ENCODE data around the gene CACNB2.

Gene CACNB2

DNA sequence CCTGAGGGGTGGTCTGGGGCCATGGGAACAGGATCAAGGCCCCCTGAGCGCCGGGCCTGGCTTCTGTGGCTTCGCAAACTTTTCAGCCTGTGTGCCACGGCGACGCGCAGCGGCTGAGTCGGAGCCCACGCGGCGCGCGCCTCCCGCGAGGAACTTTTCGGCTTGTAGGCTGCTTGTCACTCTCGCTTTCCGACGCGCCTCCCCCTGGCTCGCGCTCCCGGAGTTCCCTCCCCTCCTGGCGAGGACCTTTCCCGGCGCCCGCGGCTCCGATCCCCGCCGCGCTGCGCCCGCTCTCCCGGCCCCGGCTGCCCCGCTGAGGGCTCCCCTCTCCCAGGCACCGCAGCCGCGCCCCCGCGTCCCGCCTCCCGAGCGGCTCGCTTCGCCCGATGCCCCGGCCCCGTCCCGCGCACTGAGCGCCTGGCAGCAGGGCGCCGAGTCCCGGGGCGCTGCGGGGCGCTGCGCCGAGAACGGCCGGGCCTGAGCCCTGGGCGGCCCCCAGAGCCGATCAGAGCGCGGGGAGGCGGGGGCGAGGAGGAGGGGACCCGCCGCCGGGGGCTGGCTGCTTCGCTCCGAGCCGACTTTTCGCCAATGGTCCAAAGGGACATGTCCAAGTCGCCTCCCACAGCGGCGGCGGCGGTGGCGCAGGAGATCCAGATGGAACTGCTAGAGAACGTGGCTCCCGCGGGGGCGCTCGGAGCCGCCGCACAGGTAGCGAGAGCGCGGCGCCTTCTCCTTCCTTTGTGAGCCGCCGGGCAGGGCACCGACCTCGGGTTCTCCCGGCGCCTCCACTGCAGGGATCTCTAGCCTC is at the start of gene CACNB2:
Gene CACNB2, plus strand, starts transcription at position 276 of the 808 bp plus-strand sequence.
- DNase-seq (ENCODE audit: low spot score) = no peak

DNA sequence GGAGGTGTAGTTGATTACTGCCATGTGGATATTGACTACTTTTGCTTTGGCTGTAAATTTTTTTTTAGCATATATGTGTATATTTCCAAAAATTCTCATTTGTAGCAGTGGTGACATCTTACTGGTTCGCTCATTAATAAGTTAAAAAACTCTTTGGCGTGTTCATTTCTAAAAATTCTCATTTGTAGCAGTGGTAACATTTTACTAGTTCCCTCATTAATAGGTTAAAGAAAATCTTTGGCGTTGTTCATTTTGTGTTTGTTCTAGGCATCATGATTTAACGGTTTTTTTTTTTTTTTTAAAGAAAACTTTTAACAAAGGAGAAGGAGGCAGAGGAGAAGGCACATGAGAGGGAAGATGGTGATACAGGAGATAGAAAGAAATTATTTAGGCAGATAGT is 45.9 kb upstream of the CACNB2 start:
- no peak for DNase-seq (ENCODE audit: low spot score)

DNA sequence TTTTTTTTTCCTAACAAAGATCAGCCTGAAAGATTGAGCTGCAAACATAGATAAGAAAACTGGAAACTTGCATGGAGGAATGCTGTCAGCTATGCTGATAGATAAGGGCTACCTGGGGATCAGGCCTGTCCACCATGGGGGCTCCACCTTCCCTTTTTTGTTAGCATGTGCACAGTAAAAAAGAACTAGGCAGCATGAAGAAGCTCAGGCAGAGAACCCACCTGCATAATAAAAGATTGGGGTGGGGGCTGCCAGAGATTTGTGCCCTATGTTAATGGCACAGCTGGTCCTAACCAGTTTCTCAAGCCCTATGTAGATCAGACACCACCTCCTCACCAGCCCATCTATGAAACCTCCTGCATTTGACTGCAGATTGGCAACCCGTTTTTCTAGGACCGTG is 45.4 kb upstream of the CACNB2 start:
- no peak for DNase-seq (ENCODE audit: low spot score)

DNA sequence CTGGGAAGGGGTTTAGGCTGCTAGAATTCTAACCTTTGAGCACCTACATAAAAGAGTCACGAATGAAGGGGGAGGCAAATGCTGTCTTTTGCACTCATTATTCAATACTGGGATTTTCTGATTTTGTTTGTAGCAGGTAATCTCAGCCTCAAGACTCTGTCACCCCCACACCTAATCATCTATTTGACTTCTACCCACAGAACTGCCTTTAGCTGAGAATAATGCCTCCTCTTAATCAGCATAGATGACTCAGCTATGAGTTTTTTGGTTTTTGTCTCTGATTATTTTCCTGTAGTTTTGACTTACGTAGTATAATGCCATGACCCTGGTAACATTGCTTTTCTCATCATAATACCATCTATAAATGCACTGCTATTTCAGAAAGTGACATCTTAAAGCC is 42.7 kb upstream of the CACNB2 start:
- DNase-seq (ENCODE audit: low spot score) = no peak

DNA sequence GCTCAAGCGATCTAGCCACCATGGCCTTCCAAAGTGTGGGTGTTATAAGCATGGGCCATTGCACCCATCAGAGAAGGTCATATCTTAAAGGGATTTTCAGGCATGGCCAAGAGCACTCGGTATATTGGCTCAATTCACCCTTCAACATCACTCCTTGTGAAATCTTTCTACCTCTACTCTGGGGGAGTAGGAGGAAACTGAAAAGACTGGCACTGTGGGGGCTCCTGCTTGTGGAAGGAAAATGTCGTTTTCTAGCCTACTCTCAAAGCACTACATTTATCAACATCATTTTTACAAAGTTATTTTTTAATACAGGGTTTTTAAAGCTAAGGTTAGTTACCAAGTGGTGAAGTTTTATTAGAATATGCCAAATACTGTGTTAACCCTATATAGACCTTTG is 42.0 kb upstream of the CACNB2 start:
- DNase-seq (ENCODE audit: low spot score) = no peak

DNA sequence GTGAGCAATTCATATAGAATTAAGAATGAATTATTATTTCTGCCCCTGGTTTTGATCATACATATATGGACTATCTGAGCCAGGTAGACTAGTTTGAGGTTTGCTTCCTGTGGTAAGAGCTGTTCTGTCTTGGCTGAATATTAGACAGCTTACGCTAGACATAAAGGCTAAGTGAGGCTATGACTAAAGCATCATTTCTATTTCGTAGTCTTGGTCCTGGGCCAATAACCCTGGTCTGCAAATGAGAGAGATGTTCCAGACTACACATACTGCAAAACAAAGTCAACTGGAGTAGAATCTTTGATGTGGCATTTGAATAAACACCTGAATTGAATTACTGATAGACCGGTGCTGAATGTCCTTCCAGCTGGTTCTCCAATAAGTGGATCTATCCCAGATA is 40.8 kb upstream of the CACNB2 start:
- DNase-seq (ENCODE audit: low spot score) = no peak

DNA sequence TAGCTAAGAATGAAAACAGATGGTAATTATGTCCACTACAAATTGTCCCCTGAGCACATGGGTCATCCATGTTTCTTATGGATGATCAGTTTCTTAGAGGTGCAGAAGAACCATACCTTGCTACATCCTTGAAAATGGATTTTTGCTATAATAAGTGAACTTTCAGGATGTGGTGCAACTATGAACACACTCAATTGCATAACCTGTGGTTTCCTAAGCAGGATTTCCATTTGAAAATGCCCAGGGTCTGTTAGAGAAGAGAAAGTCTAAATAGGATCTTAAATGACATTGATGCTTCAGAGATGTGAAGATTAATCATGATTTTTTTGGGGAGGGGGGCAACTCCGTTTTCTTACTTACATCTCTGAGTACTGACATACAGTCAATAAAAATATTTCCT is 39.6 kb upstream of the CACNB2 start:
- DNase-seq (ENCODE audit: low spot score) = no peak

DNA sequence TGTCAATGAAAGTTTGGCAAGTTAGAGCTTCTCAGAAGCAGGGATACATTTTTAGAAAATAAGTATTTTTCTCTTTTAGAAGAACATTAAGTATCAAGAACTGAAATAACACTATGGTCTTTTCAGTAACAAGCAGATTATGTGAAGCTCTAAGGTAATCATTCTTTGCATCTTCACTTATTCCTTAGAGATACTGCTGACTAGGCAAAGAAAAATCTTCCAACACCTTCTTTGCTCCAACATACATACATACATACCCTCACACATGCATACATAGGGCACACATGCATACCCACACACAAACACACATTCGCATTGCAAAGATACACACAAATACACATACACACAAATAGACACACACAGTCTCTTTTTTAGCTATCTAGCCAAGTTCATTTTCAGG is 37.8 kb upstream of the CACNB2 start:
- no peak for DNase-seq (ENCODE audit: low spot score)

DNA sequence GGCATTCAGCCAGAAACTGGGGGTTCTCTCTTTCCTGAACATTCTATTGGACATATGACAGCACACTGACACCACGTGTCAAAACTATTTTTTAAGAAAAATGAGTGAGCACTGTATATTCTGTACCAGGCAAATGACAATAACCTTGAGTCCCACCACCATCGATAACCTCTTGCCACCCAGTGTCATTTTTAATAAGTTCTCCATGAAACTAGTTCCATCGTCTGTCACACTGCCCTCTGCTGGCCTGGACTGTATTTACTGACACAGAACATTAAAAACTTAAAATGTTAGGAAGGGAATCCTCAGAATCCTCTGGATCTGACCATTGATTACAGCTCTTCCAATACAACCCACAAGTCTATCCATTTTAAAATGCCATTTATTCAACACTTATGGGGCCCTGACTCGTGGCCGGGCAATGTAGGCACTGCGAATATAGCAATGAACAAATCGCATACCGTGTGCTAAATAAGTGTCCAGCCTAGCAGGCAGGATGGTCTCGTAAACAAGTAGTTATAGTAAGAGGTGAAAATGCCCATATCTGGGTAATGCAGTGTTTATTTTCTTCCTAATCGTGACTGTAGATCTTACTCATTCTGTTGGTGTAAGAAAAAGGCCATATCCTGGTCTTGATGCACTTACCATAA is 35.9 kb upstream of the CACNB2 start:
- peak; percentile 32 for DNase-seq (ENCODE audit: low spot score)

DNA sequence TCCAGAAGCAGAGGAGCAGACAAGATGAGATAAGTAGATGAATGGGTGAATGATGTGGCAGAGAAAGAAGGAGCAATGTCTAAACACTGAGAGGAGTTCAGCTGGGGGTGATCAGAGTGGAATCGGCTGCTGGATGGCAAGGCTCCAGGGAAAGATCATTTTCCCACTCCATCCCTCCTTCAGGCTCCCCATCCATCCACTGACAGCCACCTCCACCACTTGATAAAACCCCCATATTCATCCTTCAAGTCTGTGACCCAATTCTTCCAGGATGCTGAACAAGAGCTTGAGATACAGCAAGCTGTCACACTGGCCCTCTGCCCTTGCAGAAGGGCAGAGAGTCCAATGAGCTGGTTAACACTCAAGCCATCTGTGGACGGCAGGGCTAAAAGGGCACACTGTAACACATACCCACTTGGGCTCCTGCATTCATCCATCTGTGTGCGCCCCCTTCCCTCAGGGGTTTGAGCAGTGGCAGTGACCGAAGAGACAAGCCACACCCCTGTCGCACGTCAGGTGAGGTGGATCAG is 30.8 kb upstream of the CACNB2 start:
- no peak for DNase-seq (ENCODE audit: low spot score)

DNA sequence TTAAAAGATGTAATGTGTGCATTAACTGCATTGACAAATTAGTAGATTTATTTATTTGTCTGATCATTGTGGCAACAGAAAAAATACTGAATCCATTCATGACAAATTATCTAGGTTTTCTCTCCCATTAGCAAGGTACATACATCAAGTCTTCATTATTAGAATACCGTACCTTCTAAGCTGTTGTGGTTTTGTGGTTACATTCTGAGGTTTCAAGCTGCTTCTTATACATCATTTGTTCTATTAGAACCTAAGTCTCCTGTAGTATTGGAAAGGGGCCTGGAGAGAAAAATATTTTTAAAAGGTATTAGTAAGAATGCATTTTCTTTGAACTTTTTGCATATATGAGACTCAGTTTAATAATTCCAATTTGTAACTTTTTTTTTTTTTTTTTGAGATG is 26.3 kb upstream of the CACNB2 start:
- no peak for DNase-seq (ENCODE audit: low spot score)

DNA sequence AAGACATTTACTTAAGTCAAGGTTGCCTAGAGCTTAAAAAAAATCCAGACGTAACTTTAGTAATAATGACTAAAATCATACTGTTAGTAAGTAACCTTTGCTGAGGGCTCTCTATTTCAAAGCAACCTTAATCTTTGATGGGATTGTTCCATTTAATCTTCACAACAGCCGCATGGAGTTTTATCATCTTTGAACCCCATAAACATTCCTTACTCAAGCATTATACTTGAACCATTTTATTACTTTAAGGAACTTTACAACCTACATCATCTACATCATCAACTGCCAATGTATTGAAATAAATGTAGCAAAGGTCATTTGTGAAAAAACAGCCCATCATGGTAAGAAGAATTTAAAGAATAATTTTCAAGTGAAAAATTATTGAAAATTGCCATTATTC is 22.9 kb upstream of the CACNB2 start:
- no peak for DNase-seq (ENCODE audit: low spot score)

DNA sequence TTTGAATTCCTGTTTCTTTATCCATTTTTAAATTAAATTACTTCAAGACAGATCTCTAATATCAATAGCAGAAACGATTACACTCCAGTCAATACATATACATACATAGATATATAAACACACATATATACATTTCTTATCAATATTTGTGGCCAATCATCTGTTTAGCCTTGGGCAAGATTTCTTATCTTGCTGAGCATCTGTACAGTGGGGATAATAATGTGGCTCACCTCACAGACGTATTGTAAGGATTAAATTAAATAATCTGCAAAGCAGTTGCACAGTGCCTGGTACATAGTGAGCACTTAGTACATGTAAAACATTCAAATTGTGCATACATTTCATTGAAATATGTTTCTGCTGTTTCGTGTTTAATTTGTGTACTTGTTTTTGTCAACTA is 17.5 kb upstream of the CACNB2 start:
- no peak for DNase-seq (ENCODE audit: low spot score)

DNA sequence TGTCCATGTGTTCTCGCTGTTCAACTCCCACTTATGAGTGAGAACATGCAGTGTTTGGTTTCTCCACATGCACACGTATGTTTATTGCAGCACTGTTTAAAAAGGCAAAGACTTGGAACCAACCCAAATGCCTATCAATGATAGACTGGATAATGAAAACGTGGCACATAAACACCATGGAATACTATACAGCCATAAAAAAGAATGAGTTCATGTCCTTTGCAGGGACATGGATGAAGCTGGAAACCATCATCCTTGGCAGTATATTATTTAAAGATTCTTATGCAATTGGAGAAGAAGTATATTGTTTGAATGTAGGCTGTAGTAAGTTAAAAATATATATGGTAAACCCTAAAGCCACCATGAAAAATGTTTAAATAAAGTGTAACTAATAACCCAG is 7.2 kb upstream of the CACNB2 start:
- DNase-seq (ENCODE audit: low spot score) = no peak

DNA sequence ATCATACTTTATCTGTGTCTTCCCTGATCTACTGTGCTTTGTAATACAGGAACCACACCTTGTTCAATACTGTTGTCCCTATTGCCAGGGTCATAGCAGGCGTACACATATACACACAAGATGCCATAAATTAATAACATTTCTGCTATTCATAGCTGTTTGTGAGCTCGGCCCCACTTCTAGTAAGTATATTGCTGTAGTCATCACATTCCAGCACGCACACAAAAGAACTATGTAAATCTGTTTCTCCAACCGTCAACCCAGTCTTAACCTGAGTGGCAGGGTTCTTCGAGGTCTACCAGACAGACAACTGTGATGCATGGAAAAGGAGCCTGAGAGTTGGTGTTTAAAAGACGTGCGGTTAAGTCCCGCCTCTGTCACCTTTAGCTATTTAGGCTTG is 5.7 kb upstream of the CACNB2 start:
- DNase-seq (ENCODE audit: low spot score) = no peak

DNA sequence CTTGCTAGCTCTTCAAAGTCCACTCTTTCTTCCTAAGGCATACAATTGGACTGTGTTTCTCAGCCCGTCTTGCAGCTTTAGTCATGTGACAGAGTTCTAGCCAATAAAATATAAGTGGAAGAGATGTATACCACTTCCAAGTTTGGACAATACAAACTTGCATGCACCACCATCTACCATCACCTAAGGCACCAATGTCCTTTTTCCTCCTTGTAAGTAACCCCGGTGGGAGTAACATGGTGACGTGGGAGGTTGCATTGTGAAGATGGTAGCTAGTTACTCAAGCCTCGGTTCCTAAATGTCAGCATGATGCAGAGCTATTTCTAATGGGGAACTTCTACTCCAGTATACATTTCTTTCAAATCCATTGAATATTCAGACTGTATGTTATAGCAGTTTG is 5.3 kb upstream of the CACNB2 start:
- no peak for DNase-seq (ENCODE audit: low spot score)

DNA sequence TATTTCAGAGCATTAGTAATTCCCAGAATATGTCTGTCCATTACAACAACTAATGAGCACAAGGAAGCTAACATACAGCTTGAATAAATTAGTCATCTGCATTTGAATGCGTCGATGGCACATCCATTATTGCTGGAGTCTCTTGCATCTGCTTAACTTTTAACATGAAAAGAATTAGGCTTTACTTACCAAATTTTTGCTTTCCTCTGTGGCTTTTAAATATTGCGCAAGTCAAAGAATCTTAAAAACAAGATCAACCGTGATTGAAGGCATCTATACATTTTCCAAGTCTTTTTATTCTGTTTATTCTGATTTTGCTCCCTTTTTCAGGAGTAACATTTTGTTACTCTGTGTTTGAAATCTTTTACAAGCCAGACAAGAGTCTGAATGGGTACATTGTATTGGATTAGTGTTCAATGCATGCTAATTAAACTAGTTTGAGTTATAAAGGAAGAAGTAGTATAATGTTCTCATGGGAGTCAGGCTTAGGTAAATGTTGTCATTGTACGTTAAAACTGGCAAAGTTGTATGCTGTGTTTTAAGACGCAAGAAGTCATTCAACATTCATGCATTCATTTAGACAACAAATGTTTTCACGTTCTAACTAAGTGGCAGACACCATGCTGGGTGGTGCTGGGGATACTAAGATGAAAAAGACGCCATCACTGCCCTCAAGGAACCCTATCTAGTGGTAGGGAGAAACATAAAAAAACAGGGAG is 4.0 kb upstream of the CACNB2 start:
- no peak for DNase-seq (ENCODE audit: low spot score)

DNA sequence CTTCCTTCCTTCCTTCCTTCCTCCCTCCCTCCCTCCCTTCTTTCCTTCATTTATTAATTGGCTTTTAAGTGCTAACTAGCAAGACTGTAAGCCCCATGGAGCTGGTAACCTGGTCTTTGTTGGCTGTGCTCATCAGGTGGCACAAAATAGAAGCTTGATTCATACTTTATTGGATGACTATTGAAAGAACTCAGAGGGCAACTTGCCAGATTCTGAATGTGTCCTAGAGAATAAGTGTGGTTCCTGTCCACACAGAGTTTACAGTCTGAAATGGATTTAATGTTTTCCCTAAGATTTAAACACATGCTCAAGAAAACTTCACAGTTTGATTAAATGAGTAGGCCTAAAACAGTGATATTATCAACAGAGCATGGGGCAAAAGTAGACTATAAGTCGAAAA is 3.1 kb upstream of the CACNB2 start:
- DNase-seq (ENCODE audit: low spot score) = no peak

DNA sequence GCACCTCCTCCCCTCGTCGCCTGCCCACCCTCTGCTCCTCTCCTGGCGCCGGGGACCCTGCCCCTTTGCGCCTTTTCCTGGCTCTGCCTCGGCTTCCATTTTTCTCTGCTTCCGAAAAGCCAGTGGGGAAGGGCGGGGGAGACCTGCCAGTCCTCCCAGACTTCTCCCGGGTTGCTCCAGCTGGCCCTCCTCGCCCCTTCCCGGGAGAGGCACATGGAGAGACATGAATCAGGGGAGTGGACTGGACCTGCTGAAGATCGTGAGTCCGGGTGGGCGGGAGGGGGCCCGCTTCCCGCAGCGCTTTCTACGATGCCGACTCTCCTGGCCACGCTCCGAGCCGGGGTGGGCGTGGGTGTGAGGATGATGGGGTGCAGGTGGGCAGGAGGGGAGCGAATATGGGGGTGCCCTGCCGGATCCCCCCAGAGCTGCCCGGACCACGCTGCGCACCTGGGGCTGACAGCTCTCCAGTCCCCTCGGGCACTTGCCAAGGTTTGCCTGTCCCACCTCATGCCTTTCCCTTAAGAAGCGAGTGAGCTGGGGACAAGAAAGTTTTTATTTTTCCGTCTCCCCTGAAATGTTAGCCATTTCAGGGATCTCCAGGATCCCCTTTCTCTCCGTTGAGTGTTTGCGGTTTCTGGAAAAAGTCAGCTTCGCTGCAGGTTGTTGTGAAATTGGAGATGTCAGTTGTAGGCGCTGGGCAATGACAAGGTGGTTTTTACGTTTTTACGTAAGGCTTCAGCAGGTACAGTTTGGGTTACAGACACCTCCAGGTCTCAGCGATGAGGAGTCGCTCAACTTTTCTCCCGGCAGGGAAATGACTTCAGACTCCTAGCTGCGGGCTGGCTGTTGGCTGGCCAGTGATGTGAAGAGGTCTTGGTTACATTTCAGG is 977 bp downstream of the CACNB2 start:
- DNase-seq (ENCODE audit: low spot score) = no peak

DNA sequence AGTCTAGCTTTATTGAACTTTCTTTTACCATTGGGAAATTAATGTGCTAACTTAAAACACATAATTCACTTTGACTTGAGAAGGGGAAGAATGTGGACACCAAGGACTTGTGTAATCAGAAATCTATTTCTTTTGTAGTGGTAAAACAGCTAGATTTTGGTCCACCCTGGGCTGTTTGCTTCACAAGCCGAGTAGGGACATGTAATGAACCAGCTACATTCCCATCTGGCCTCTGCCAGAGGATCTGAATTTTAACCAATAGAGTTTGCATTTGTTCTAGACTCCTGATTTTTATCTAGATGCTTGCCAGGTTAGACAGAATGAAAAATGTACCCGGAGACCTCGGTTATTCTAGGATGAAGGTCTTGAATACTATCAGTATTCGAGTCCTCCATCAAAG is 1.9 kb downstream of the CACNB2 start:
- DNase-seq (ENCODE audit: low spot score) = no peak

DNA sequence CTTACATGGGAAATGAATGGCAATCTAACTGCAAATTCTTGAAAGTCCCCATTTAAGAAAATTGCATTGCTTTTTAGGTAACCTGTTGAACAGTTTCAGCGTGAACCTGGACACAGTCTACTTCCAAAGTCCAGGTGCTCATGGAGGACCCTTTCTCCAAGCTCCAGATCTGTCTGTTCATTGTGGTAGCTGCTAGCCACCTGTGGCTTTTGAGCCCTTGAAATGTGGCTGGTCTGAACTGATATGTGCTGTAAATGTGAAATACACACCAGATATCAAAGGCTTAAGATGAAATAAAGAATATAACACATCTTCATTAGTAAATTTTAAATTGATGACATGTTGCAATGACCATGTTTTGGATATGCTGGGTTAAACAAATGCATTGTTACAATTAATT is 4.2 kb downstream of the CACNB2 start:
- no peak for DNase-seq (ENCODE audit: low spot score)

DNA sequence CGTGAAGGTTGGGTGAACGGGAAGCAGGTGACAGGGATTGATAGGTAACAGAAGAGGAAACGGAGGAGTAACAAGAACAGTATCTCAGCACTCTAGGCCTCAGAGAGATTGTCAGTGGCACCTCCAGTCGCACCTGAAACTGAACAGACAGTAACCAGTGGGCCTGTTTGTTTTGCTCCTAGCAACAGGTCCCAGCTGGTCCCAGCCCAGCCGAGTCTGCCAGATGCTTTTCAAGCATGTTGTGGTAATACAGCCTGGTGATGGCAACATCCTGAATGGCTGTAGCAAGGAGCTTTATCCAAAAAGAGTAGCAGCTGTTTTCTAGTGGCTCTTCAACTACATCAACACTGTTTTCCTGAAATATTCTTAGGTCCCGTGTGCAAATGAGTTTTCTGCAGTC is 4.7 kb downstream of the CACNB2 start:
- no peak for DNase-seq (ENCODE audit: low spot score)

Measured in germinal center (tissue), 1 donor.